H1 (cell line): ENCODE data around the gene UBAP2. TPM values are rescaled to one million over a fixed set of nuclear protein-coding genes. Genes with fewer than 3 reads are reported as not detected.
A peak's percentile ranks its signal among the peaks of the same experiment; 100 is the strongest.

Experiments
- CTCF ChIA-PET: fragments of 300-600 bp; sonication (Branson Sonifier 250); formaldehyde crosslinking; loops from one replicate; lab custom pipeline; 2021; ENCODE audit not compliant: partially characterized antibody; lab: Charles Lee
- POLR2A ChIA-PET: fragments of 300-600 bp; sonication (Branson Sonifier 250); formaldehyde crosslinking; loops from one replicate; lab custom pipeline; 2021; ENCODE audit warnings: inconsistent platforms; ENCODE audit not compliant: partially characterized antibody; lab: Charles Lee
- DNase-seq, 2 experiments: peaks; one replicate each; pipeline versions ENCODE4 v3.0.0 to v3.0.0-alpha.2; 2010 to 2022; ENCODE audit warnings: low spot score in 2 of 2, low read depth in 1 of 2, mixed read lengths in 1 of 2
- FAIRE-seq: peaks from 2 replicates; lab custom pipeline; 2011; peaks lifted over from hg19 to GRCh38; lab: Jason Lieb, UNC
- H2AFZ ChIP-seq: 2 replicates; pipeline ENCODE4 v1.8.1; 2012; ENCODE audit warnings: low read length, inconsistent platforms
- H2AK5ac ChIP-seq: 2 replicates; pipeline ENCODE4 v1.6.1; 2013; ENCODE audit warnings: low read depth, low read length
- H2BK120ac ChIP-seq: replicated peaks from 2 replicates; pipeline ENCODE3; 2013; ENCODE audit warnings: low read depth, low read length, inconsistent platforms
- H2BK12ac ChIP-seq: 2 replicates; pipeline ENCODE4 v1.6.1; 2013; ENCODE audit warnings: low read depth, low read length
- H2BK15ac ChIP-seq: 2 replicates; pipeline ENCODE4 v1.6.1; 2013; ENCODE audit warnings: low read length
- H2BK20ac ChIP-seq: 2 replicates; pipeline ENCODE4 v1.6.1; 2013; ENCODE audit warnings: low read length
- H2BK5ac ChIP-seq: 2 replicates; pipeline ENCODE4 v1.6.1; 2013; ENCODE audit warnings: low read depth, low read length
- H3K14ac ChIP-seq: 2 replicates; pipeline ENCODE4 v1.6.1; 2013; ENCODE audit warnings: inconsistent platforms; ENCODE audit not compliant: insufficient read length
- H3K18ac ChIP-seq: 2 replicates; pipeline ENCODE4 v1.6.1; 2013; ENCODE audit warnings: low read length; ENCODE audit errors: extremely low read depth
- H3K23ac ChIP-seq: 2 replicates; pipeline ENCODE4 v1.6.1; 2013; ENCODE audit warnings: inconsistent platforms; ENCODE audit not compliant: insufficient read length
- H3K23me2 ChIP-seq: 2 replicates; pipeline ENCODE4 v1.6.1; 2013; ENCODE audit warnings: low read depth, low read length
- H3K27ac ChIP-seq: 2 replicates; pipeline ENCODE4 v1.6.1; 2011; ENCODE audit warnings: low read depth, low read length, inconsistent platforms
- H3K27me3 ChIP-seq, 4 experiments: replicated peaks in 1 of 4; 1 replicate in 1 of 4; 2 replicates in 3 of 4; pipeline versions ENCODE4 v1.6.1 to v1.8.1; 2011 to 2013; ENCODE audit warnings: low read length in 3 of 4, mild to moderate bottlenecking in 3 of 4, inconsistent platforms in 2 of 4, mixed read lengths in 2 of 4, moderate library complexity in 1 of 4; ENCODE audit not compliant: control insufficient read depth in 3 of 4, insufficient read depth in 3 of 4; ENCODE audit errors: extremely low read depth in 1 of 4
- H3K36me3 ChIP-seq, 4 experiments: 2 replicates each; pipeline versions ENCODE4 v1.6.1 to v1.8.1; 2011 to 2013; ENCODE audit warnings: mild to moderate bottlenecking in 4 of 4, low read length in 3 of 4, moderate library complexity in 2 of 4, control low read depth in 1 of 4, inconsistent platforms in 1 of 4; ENCODE audit not compliant: insufficient read depth in 4 of 4, control insufficient read depth in 2 of 4
- H3K4ac ChIP-seq: replicated peaks from 2 replicates; pipeline ENCODE3; 2013; ENCODE audit warnings: low read length, low read depth, mixed read lengths, inconsistent platforms; ENCODE audit not compliant: insufficient read length
- H3K4me1 ChIP-seq, 4 experiments: replicated peaks in 1 of 4; 1 replicate in 1 of 4; 2 replicates in 3 of 4; pipeline versions ENCODE4 v1.6.1 to v1.8.1; 2011 to 2013; ENCODE audit warnings: low read length in 3 of 4, inconsistent platforms in 2 of 4, mixed read lengths in 1 of 4; ENCODE audit not compliant: insufficient read depth in 4 of 4, control insufficient read depth in 3 of 4
- H3K4me2 ChIP-seq, 2 experiments: 2 replicates each; pipeline versions ENCODE4 v1.6.1 to v1.8.1; 2011 to 2013; ENCODE audit warnings: low read depth in 2 of 2, low read length in 2 of 2, control low read depth in 1 of 2, inconsistent platforms in 1 of 2, mild to moderate bottlenecking in 1 of 2; ENCODE audit not compliant: insufficient read depth in 1 of 2
- H3K4me3 ChIP-seq, 4 experiments: fragments of 200-600, 300-600 bp in 1 of 4; sonication (generic), shearing (Covaris generic), sonication (Bioruptor Twin) in 1 of 4; 2 replicates each; pipeline versions ENCODE4 v1.5.1 to v1.8.1; 2011 to 2016; ENCODE audit warnings: low read length in 4 of 4, low read depth in 3 of 4, control low read depth in 2 of 4, inconsistent platforms in 2 of 4, mild to moderate bottlenecking in 2 of 4, mixed read lengths in 1 of 4, moderate library complexity in 1 of 4; ENCODE audit not compliant: insufficient read depth in 2 of 4; ENCODE audit errors: extremely low read depth in 1 of 4
- H3K56ac ChIP-seq: replicated peaks from 2 replicates; pipeline ENCODE3; 2013; ENCODE audit warnings: low read depth, mild to moderate bottlenecking, mixed read lengths, low read length, inconsistent platforms; ENCODE audit not compliant: insufficient read length
- H3K79me1 ChIP-seq: 2 replicates; pipeline ENCODE4 v1.6.1; 2013; ENCODE audit warnings: low read depth, low read length, control low read depth
- H3K79me2 ChIP-seq, 2 experiments: 2 replicates each; pipeline versions ENCODE4 v1.6.1 to v1.8.1; 2012 to 2013; ENCODE audit warnings: low read length in 2 of 2, mild to moderate bottlenecking in 2 of 2, inconsistent platforms in 1 of 2; ENCODE audit not compliant: insufficient read depth in 2 of 2, control insufficient read depth in 1 of 2
- H3K9ac ChIP-seq, 4 experiments: replicated peaks in 1 of 4; 1 replicate in 1 of 4; 2 replicates in 3 of 4; pipeline versions ENCODE4 v1.6.1 to v1.8.1; 2011 to 2013; ENCODE audit warnings: low read depth in 3 of 4, low read length in 3 of 4, control low read depth in 2 of 4, mild to moderate bottlenecking in 2 of 4, moderate library complexity in 2 of 4, inconsistent platforms in 1 of 4; ENCODE audit errors: extremely low read depth in 1 of 4
- H3K9me3 ChIP-seq, 2 experiments: 2 replicates each; pipeline versions ENCODE4 v1.6.1 to v1.8.1; 2012 to 2013; ENCODE audit warnings: mild to moderate bottlenecking in 2 of 2, moderate library complexity in 2 of 2, control low read depth in 1 of 2, inconsistent platforms in 1 of 2, low read depth in 1 of 2, low read length in 1 of 2, mixed read lengths in 1 of 2; ENCODE audit not compliant: insufficient read depth in 2 of 2
- H4K20me1 ChIP-seq, 2 experiments: replicated peaks in 1 of 2; 2 replicates each; pipeline versions ENCODE3 to v1.8.1; 2011 to 2013; ENCODE audit warnings: inconsistent platforms in 2 of 2, low read length in 2 of 2, mild to moderate bottlenecking in 1 of 2; ENCODE audit not compliant: insufficient read depth in 2 of 2, control insufficient read depth in 1 of 2
- H4K5ac ChIP-seq: 2 replicates; pipeline ENCODE4 v1.6.1; 2013; ENCODE audit warnings: low read length, low read depth, mixed read lengths, inconsistent platforms; ENCODE audit not compliant: insufficient read length
- H4K8ac ChIP-seq: 2 replicates; pipeline ENCODE4 v1.8.0; 2013; ENCODE audit warnings: mild to moderate bottlenecking, moderate library complexity, low read length, inconsistent platforms; ENCODE audit not compliant: insufficient read depth; ENCODE audit errors: extremely low read depth
- H4K91ac ChIP-seq: replicated peaks from 2 replicates; pipeline ENCODE3; 2013; ENCODE audit warnings: low read length, mixed read lengths, inconsistent platforms; ENCODE audit not compliant: insufficient read length
- RBBP5 ChIP-seq: IDR thresholded peaks from 2 replicates; pipeline ENCODE4 v1.7.1; 2012; ENCODE audit warnings: low read depth, mild to moderate bottlenecking, inconsistent platforms, low read length, moderate library complexity, borderline replicate concordance
- SAP30 ChIP-seq: fragments of 300-600 bp; sonication (generic); IDR thresholded peaks from 2 replicates; pipeline ENCODE4 v1.7.1; 2012; ENCODE audit warnings: low read length, moderate library complexity, mild to moderate bottlenecking, inconsistent platforms; ENCODE audit not compliant: insufficient read depth, insufficient replicate concordance
- SRF ChIP-seq: IDR thresholded peaks from 2 replicates; pipeline ENCODE4 v1.6.1; 2011; ENCODE audit warnings: mild to moderate bottlenecking, low read depth, low read length, moderate library complexity
- WGBS, 2 experiments: shearing (Covaris generic) in 1 of 2; methylation state at CpG; one replicate each; pipeline versions ENCODE4 v1.1.6 to v1.1.7; 2013 to 2015; ENCODE audit warnings: low lambda C conversion rate in 2 of 2, mixed read lengths in 2 of 2, inconsistent platforms in 1 of 2, low coverage in 1 of 2, missing lambda C conversion rate in 1 of 2; ENCODE audit not compliant: insufficient replicate concordance in 2 of 2, insufficient coverage in 1 of 2, insufficient read length in 1 of 2; ENCODE audit errors: extremely low coverage in 1 of 2, missing lambda C conversion rate in 1 of 2; 5-methylcytosine and 5-hydroxymethylcytosine counted together
- polyA plus RNA-seq, 7 experiments: library from polyadenylated mRNA; depleted of rRNA in 3 of 7; stranded (reverse) in 5 of 7; unstranded in 2 of 7; fragments of >200 nt in 5 of 7; fragments of 200-250 nt in 2 of 7; gene quantifications; 1 replicate in 5 of 7; 2 replicates in 1 of 7; 4 replicates in 1 of 7; pipeline versions ENCODE4 v1.2.1 to v1.2.3, GENCODE V29; 2011 to 2013; ENCODE audit warnings: missing spikeins in 2 of 7, mixed read lengths in 2 of 7
- total RNA-seq: library from RNA; stranded (reverse); fragmentation: NEBNext Ultra II Directional; extraction: Animal tissue kit (Norgen Biotek cat#: 25700); gene quantifications from 2 replicates; pipeline ENCODE4 v1.2.1, GENCODE V29; 2021

The UBAP2 gene
- total and polyA plus RNA-seq, 2 of the 8 experiments (the other 6 are each of a cell fraction or from before 2014, with no cell fraction given) = 75.0 to 81.4 TPM

DNA sequence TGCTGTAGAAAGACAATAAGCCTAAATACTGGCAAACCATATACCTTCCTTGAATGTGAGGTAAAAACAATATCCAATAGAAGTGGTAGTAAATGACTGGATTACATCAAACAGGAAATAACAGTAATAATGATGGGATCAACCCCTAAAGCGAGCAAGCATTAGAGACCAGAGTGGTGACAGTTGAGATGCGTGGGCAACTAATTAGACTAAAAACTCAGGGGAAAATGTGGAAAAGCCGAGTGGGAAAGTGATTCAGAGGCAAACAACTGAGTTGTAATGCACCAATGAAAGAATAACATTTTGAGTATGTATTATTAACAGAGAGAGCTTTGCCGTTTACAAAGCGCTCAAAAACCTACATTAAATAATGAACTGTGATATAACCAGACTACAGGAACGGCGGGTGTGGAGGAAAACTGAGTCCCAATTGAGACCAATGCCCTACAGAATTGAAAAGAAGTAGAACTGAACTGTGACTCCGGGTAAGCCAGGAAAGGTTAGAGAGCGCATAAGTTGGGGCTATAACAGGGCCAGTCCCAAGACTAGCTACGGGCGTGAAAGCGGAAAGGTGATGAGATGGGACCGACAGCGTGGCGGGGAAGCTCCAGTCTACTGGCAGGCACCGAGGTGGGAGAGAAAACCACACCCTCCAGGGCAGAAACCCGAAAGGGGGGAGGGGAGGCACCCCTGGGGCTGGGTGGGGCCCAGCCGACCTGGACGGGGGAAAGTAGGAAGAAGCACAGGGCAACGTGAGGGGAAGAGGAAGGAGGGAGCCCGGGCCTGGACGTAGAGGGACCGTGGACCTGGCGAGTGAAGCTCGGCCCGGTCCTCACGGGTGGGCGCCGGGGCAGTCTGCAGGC lies 592 bp downstream of the UBAP2 start:
- peak overlapping the region; percentile 65 for H4K5ac ChIP-seq

More for the DNA sequence above, 592 bp downstream of the UBAP2 start:
- H4K91ac ChIP-seq = peak overlapping the region; percentile 26
- H2BK20ac ChIP-seq = no peak overlapping the region
- CTCF ChIA-PET = interaction anchor here (0.7 to 1.4 kb wide), 5 partner anchors 16 to 28 kb away, joined by 3 to 7 read pairs (median 5); no protein-coding TSS in a partner anchor
- WGBS, 2 experiments = 7% methylated on average over 22 of the region's 29 CpGs; no CpG with 5 or more reads in 1 of the 2 experiments
- H2BK15ac ChIP-seq = no peak overlapping the region
- POLR2A ChIA-PET = interaction anchor here (0.5 to 3.5 kb wide), 31 partner anchors 7 to 271 kb away, joined by 3 to 27 read pairs (median 7); partner anchors contain the start of gene UBAP1
- H3K4ac ChIP-seq = no peak overlapping the region
- peak overlapping the region; percentile 70 to 99 (median 96) for H3K9ac ChIP-seq
- no peaks in the 10 kb centered on the region for H3K9me3 ChIP-seq
- H3K27me3 ChIP-seq = no peaks in the 10 kb centered on the region
- peaks cover 44 to 51% of the 10 kb centered on the region in 2 experiments for H3K79me2 ChIP-seq
- H3K4me2 ChIP-seq = peak overlapping the region; percentile 82 to 97
- peak overlapping the region; percentile 75 to 97 (median 91) for H3K4me3 ChIP-seq
- H2AFZ ChIP-seq = no peak overlapping the region
- peak overlapping the region; percentile 100 for H3K27ac ChIP-seq
- H3K23me2 ChIP-seq = no peaks in the 10 kb centered on the region
- no peak for DNase-seq
- H2BK120ac ChIP-seq = no peak overlapping the region
- peak overlapping the region; percentile 75; the same call in 1 of the 2 replicates for H2BK12ac ChIP-seq
- peaks cover 0 to 5% of the 10 kb centered on the region in 2 experiments for H4K20me1 ChIP-seq
- peak overlapping the region; percentile 99 for H2BK5ac ChIP-seq
- H3K79me1 ChIP-seq = 0 out of 2 replicates have a peak, but pooled peaks cover 2% of the 10 kb centered on the region
- no peak overlapping the region for H3K23ac ChIP-seq
- peak overlapping the region; percentile 35; the same call in 1 of the 2 replicates for H3K18ac ChIP-seq
- H3K14ac ChIP-seq = no peak overlapping the region
- no peak overlapping the region for H3K56ac ChIP-seq
- no peaks in the 10 kb centered on the region for H3K36me3 ChIP-seq
- H4K8ac ChIP-seq = peak overlapping the region; percentile 100
- H2AK5ac ChIP-seq = 0 out of 2 replicates have a peak overlapping the region, but pooled peaks have one; percentile 3
- peaks cover 0 to 15% (median 6%) of the 10 kb centered on the region in 4 experiments; a peak in 4 of 7 replicates for H3K4me1 ChIP-seq
- 0 out of 2 replicates have a peak, but pooled peaks have one; percentile 3 for TF ChIP-seq RBBP5
- TF ChIP-seq SRF = no peak
- peak; percentile 58 for TF ChIP-seq SAP30
- FAIRE-seq = no peak
